Upper lobe of right lung (tissue), 1 donor: ENCODE data around the gene GLIS1. TPM values are rescaled to one million over a fixed set of nuclear protein-coding genes. Genes with fewer than 3 reads are reported as not detected.

Source experiments
- ATAC-seq: fragments of 200-7000 bp; cut with Tn5 transposase; one replicate; pipeline ENCODE4 v1.9.1; 2020; ENCODE audit warnings: mild to moderate bottlenecking, moderate library complexity
- DNase-seq: peaks from one replicate; pipeline ENCODE4 v3.0.0-alpha.2; 2020
- H3K27ac ChIP-seq: fragments of 200-600 bp; one replicate; pipeline ENCODE4 v1.8.0; 2022
- H3K27me3 ChIP-seq: fragments of 200-600 bp; one replicate; pipeline ENCODE4 v1.8.0; 2022; ENCODE audit warnings: mild to moderate bottlenecking
- H3K36me3 ChIP-seq: fragments of 200-600 bp; one replicate; pipeline ENCODE4 v1.8.0; 2022
- H3K4me1 ChIP-seq: fragments of 200-600 bp; one replicate; pipeline ENCODE4 v1.8.0; 2022
- H3K4me3 ChIP-seq: fragments of 200-600 bp; one replicate; pipeline ENCODE4 v1.8.0; 2022; ENCODE audit warnings: mild to moderate bottlenecking
- H3K9me3 ChIP-seq: fragments of 200-600 bp; one replicate; pipeline ENCODE4 v1.8.0; 2022
- intact Hi-C: fragments of 100-400 bp; cut with DNase I; formaldehyde crosslinking; loops from one replicate; pipeline ENCODE4 v1.11.0; 2022
- total RNA-seq: library from RNA; stranded (reverse); fragmentation: NEBNext Ultra II Directional; extraction: Animal tissue kit (Norgen Biotek cat#: 25700); gene quantifications from one replicate; pipeline ENCODE4 v1.2.1, GENCODE V29; 2021
- TF ChIP-seq, protein P1 (sequence below): fragments of 200-600 bp; IDR thresholded peaks from one replicate; pipeline ENCODE4 v1.8.0; 2022; ENCODE audit warnings: antibody characterized with exemption
- donor health status: DM: no; HTN: yes; CAD: no; lungs with severe emphysema.

The GLIS1 gene
- total RNA-seq, 1 donor from 2014 or later = 0.14 TPM

DNA sequence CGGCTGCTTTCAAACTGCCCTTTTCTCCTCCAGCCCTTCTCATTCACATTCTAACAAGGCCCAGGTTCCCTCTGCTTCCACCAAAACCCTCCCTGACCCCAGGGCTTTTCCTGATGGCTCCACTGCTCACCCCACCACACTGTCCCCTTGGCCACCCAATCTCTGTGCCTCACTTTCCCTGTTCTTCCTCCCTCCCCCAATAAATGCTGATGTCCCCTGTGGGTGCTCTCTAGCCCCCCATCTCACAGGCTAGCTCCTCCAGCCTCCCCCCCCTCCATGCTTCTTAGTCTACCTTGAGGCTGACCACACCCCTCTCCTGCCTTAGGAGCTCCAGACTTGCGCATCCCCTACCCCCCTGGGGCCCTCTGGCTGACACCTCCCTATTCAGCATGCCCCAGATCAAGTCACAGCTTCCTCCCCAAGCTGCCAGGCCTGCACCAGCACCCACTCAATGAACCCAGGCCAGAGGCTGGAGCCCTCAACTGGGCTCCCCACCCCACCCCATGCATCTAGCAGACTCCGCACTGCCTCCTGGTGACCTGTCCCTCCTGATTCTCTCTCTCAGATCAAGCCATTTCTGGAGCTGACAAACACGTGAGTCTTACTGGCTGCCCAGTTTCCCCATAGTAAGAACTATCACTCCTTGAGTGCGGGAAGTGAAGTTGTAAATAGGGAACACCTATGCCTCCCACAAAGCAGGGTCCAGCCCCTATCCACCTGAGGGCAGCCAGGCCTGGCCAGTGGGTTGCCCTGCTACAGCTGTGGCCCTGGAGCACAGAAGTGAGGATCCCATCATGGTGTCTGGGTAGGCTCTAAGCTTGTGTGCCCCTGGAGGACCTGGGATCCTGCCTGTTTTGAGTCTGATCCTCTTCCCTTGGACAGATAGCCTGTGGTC is 161.9 kb downstream of the GLIS1 start:
- no peaks in the 10 kb centered on the region for H3K4me1 ChIP-seq
- ATAC-seq = no peak
- TF ChIP-seq, protein P1, sequence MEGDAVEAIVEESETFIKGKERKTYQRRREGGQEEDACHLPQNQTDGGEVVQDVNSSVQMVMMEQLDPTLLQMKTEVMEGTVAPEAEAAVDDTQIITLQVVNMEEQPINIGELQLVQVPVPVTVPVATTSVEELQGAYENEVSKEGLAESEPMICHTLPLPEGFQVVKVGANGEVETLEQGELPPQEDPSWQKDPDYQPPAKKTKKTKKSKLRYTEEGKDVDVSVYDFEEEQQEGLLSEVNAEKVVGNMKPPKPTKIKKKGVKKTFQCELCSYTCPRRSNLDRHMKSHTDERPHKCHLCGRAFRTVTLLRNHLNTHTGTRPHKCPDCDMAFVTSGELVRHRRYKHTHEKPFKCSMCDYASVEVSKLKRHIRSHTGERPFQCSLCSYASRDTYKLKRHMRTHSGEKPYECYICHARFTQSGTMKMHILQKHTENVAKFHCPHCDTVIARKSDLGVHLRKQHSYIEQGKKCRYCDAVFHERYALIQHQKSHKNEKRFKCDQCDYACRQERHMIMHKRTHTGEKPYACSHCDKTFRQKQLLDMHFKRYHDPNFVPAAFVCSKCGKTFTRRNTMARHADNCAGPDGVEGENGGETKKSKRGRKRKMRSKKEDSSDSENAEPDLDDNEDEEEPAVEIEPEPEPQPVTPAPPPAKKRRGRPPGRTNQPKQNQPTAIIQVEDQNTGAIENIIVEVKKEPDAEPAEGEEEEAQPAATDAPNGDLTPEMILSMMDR = no peak

GRCh38 chr1:53576381-53576801 is 162.6 kb downstream of the GLIS1 start:
- Histone ChIP-seq H3K27me3 (no peaks in the 10 kb centered on the region), H3K27ac (no peak overlapping the region), H3K4me3 (no peak overlapping the region), H3K4me1 (no peaks in the 10 kb centered on the region), H3K36me3 (no peaks in the 10 kb centered on the region), H3K9me3 (no peaks in the 10 kb centered on the region)
- TF ChIP-seq, protein P1 = no peak
- ATAC-seq (no peak), DNase-seq (peak; percentile 22)
- intact Hi-C loops = no loop called here

More for the DNA sequence above, 161.9 kb downstream of the GLIS1 start:
- Histone ChIP-seq H3K4me3 (no peak overlapping the region), H3K27ac (no peak overlapping the region), H3K9me3 (no peaks in the 10 kb centered on the region), H3K27me3 (no peaks in the 10 kb centered on the region), H3K36me3 (no peaks in the 10 kb centered on the region)
- intact Hi-C loops = no loop called here
- peak; percentile 48 for DNase-seq

- DNase-seq (no peak), ATAC-seq (no peak)
- no peak overlapping the region for H3K4me3 ChIP-seq
- intact Hi-C loops = no loop called here
- no peaks in the 10 kb centered on the region for H3K4me1 ChIP-seq
- H3K27me3 ChIP-seq = no peaks in the 10 kb centered on the region
- TF ChIP-seq, protein P1 = no peak
- no peaks in the 10 kb centered on the region for H3K9me3 ChIP-seq
- no peaks in the 10 kb centered on the region for H3K36me3 ChIP-seq
- no peak overlapping the region for H3K27ac ChIP-seq
Observed at GRCh38 chr1:53575955-53576320, 163.0 kb downstream of the GLIS1 start.

DNA sequence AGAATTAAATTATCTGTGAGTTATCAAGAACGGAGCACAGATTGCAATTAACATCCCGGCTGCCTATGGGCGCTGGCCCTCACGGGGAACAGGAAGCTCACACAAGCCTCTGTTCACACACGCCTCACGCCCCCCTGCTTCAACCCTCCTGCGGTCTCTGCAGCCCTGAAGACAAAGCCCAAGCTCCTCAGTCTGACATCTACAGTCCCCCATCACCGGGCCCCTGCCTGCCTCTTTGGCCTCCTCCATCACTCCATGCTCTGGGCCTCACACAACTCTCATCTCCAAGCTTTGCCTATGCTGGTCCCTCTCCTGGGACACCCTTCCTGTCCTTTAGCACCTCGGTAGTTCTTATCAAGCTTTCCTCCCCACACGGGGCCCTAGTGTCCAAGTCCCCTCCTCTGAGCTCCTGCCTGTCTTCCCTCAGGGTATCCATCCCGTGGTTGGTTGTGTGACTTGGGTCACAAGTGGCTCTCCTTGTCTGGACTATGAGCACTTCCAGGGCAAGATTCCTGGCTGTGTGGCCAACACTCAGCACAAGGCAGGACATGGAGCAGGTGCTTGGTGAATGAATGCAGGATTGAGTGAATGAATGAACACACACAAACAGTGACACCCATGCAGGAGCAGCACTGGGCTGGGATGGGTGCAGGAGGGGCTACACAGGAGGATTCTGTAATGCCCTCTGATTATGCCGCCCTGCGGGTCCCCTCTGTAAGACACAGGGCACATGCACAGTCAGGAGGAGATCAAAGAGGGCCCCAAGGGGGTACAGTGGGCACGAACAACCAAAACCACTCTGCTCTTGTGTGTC is 163.6 kb downstream of the GLIS1 start:
- no peak for ATAC-seq
- TF ChIP-seq, protein P1 = no peak
- Histone ChIP-seq H3K4me3 (no peak overlapping the region), H3K27me3 (no peaks in the 10 kb centered on the region), H3K4me1 (no peaks in the 10 kb centered on the region), H3K9me3 (no peaks in the 10 kb centered on the region), H3K27ac (no peak overlapping the region), H3K36me3 (no peaks in the 10 kb centered on the region)
- DNase-seq = peak; percentile 46
- intact Hi-C loops = no loop called here

GRCh38 chr1:53574621-53575020 is 164.3 kb downstream of the GLIS1 start:
- Histone ChIP-seq H3K36me3 (no peaks in the 10 kb centered on the region), H3K27me3 (no peaks in the 10 kb centered on the region), H3K9me3 (no peaks in the 10 kb centered on the region), H3K27ac (no peak overlapping the region), H3K4me1 (no peaks in the 10 kb centered on the region), H3K4me3 (no peak overlapping the region)
- DNase-seq = peak; percentile 39
- TF ChIP-seq, protein P1 = no peak
- intact Hi-C loops = no loop called here
- ATAC-seq = no peak
